GM19351 (cell line): ENCODE data around the gene ADORA1.

ENCODE experiments used
- ATAC-seq: cut with Tn5 transposase; IDR thresholded peaks from one replicate; pipeline ENCODE4 v1.9.1; 2021; ENCODE audit warnings: mild to moderate bottlenecking, moderate library complexity; ENCODE audit not compliant: unreplicated experiment

ADORA1 gene

GRCh38 chr1:203140743-203141520 is 13.4 kb downstream of the ADORA1 start:
- no peak for ATAC-seq

- ATAC-seq, result no peak
These were observed 14.6 kb downstream of the ADORA1 start for GRCh38 chr1:203142124-203142523.

GRCh38 chr1:203142684-203143408 is 15.3 kb downstream of the ADORA1 start:
- ATAC-seq, result no peak

- no peak for ATAC-seq
These were observed 16.1 kb downstream of the ADORA1 start for GRCh38 chr1:203143641-203144040.

- no peak for ATAC-seq
These were observed 17.1 kb downstream of the ADORA1 start for GRCh38 chr1:203144661-203145060.

- ATAC-seq, result no peak
These were observed 18.0 kb downstream of the ADORA1 start for GRCh38 chr1:203145321-203146041.

- no peak for ATAC-seq
These were observed 18.5 kb downstream of the ADORA1 start for GRCh38 chr1:203146042-203146369.

- ATAC-seq, result no peak
These were observed 19.0 kb downstream of the ADORA1 start for GRCh38 chr1:203146537-203146936.

GRCh38 chr1:203147376-203147775 is 19.9 kb downstream of the ADORA1 start:
- no peak for ATAC-seq

GRCh38 chr1:203148127-203148526 is 20.6 kb downstream of the ADORA1 start:
- ATAC-seq, result no peak

- ATAC-seq, result no peak
These were observed 21.1 kb downstream of the ADORA1 start for GRCh38 chr1:203148579-203148978.

- no peak for ATAC-seq
These were observed 21.8 kb downstream of the ADORA1 start for GRCh38 chr1:203149188-203149840.

GRCh38 chr1:203150511-203151297 is 23.2 kb downstream of the ADORA1 start:
- ATAC-seq, result no peak

- ATAC-seq, result no peak
These were observed 24.0 kb downstream of the ADORA1 start for GRCh38 chr1:203151362-203152157.

- no peak for ATAC-seq
These were observed 24.9 kb downstream of the ADORA1 start for GRCh38 chr1:203152158-203153034.

GRCh38 chr1:203153051-203153988 is 25.8 kb downstream of the ADORA1 start:
- ATAC-seq, result no peak

- no peak for ATAC-seq
These were observed 26.7 kb downstream of the ADORA1 start for GRCh38 chr1:203153989-203154821.
